ENCODE measurements around the gene C2orf42.
A peak's percentile ranks its signal among the peaks of the same experiment; 100 is the strongest.

GRCh38 chr2:70199320-70199864 lies 8.6 kb upstream of the C2orf42 start:
- TF ChIP-seq CTCF (IDR thresholded peaks at IDR 0.05 in 2 of 3, conservative IDR thresholded peaks at IDR 0.05 in 1 of 3; ENCODE audit: borderline replicate concordance in 1 of 3, insufficient read depth in 1 of 3, low read depth in 2 of 3, low read length in 2 of 3): 0 out of 6 replicates have a peak, but pooled peaks of 1 of the 3 experiments have one; percentile 13
- TF ChIP-seq ZBTB33 (IDR thresholded peaks at IDR 0.05; ENCODE audit: extremely low read depth, insufficient replicate concordance, low read length): no peak
- no peak for TF ChIP-seq POLR2AphosphoS5 (IDR thresholded peaks at IDR 0.05; ENCODE audit: low read depth, low read length)
- TF ChIP-seq EZH2 (IDR thresholded peaks at IDR 0.05): no peak
- TF ChIP-seq SP1 (IDR thresholded peaks at IDR 0.05; ENCODE audit: low read depth): no peak
- no peak for TF ChIP-seq POLR2A (IDR thresholded peaks at IDR 0.05; ENCODE audit: borderline replicate concordance, extremely low read depth, insufficient read depth, insufficient read length)
- TF ChIP-seq CEBPB (IDR thresholded peaks at IDR 0.05; ENCODE audit: low read depth): no peak
- no peak for TF ChIP-seq CBX3 (IDR thresholded peaks at IDR 0.05; ENCODE audit: low read depth)
